Vagina (tissue), 2 donors: ENCODE measurements around the gene CASZ1.

Experiments
- POLR2A ChIP-seq, 2 donors: fragments of 450-650 bp; IDR thresholded peaks; one replicate each; pipeline ENCODE4 v1.6.1; 2017; ENCODE audit warnings: antibody characterized with exemption in 2 of 2, mild to moderate bottlenecking in 2 of 2, moderate library complexity in 2 of 2
- TF ChIP-seq, protein P1 (sequence below), 3 experiments: fragments of 450-650 bp in 2 of 3; fragments of 200-600 bp in 1 of 3; sonication (generic) in 1 of 3; IDR thresholded peaks; one replicate each; pipeline ENCODE4 v1.5.1; 2017 to 2019; ENCODE audit warnings: antibody characterized with exemption in 3 of 3, mild to moderate bottlenecking in 2 of 3, moderate library complexity in 2 of 3

DNA sequence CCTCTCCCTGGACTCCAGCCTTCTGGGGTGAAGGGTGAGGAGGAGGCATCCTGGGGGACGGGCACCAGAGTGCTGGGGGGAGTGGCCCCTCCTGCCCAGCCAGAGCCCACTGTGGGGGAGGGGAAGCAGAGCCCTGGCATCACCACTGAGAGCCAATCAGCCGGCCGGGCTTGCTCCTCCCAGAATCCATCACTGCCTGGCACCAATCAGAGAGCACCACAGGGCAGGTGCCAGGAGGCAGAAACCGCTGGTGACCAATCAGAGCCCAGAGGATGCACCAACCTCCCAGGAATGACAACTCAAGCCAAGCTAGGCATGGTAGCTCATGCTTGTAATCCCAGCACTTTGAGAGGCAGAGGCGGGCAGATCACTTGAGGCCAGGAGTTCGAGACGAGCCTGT is 27.9 kb downstream of the CASZ1 start:
- TF ChIP-seq, protein P1, sequence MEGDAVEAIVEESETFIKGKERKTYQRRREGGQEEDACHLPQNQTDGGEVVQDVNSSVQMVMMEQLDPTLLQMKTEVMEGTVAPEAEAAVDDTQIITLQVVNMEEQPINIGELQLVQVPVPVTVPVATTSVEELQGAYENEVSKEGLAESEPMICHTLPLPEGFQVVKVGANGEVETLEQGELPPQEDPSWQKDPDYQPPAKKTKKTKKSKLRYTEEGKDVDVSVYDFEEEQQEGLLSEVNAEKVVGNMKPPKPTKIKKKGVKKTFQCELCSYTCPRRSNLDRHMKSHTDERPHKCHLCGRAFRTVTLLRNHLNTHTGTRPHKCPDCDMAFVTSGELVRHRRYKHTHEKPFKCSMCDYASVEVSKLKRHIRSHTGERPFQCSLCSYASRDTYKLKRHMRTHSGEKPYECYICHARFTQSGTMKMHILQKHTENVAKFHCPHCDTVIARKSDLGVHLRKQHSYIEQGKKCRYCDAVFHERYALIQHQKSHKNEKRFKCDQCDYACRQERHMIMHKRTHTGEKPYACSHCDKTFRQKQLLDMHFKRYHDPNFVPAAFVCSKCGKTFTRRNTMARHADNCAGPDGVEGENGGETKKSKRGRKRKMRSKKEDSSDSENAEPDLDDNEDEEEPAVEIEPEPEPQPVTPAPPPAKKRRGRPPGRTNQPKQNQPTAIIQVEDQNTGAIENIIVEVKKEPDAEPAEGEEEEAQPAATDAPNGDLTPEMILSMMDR (IDR thresholded peaks at IDR 0.05) = no peak
- no peak for TF ChIP-seq POLR2A (IDR thresholded peaks at IDR 0.05)
